HepG2 (cell line): ENCODE results near the gene ZFAND6. TPM values are rescaled to one million over a fixed set of nuclear protein-coding genes. Genes with fewer than 3 reads are reported as not detected.

ENCODE experiments used
- CENPX ChIP-seq: sonication (generic); formaldehyde crosslinking; IDR thresholded peaks from 2 replicates; pipeline ENCODE4 v1.9.0; 2021; ENCODE audit warnings: mild to moderate bottlenecking, missing genetic modification reagents, moderate library complexity
- FOXK1 ChIP-seq: sonication (generic); formaldehyde crosslinking; IDR thresholded peaks from 2 replicates; pipeline ENCODE4 v1.4.0; 2020; ENCODE audit warnings: low read depth, missing genetic modification reagents, borderline replicate concordance
- GABPA ChIP-seq, 2 experiments: IDR thresholded peaks; 2 replicates each; pipeline ENCODE4 v1.6.1; 2011 to 2016; ENCODE audit warnings: low read depth in 2 of 2, low read length in 1 of 2, missing biosample characterization in 1 of 2, missing genetic modification characterization in 1 of 2
- GPN1 ChIP-seq: sonication (generic); formaldehyde crosslinking; IDR thresholded peaks from 2 replicates; pipeline ENCODE4 v1.5.1; 2020; ENCODE audit warnings: missing genetic modification reagents, borderline replicate concordance
- GZF1 ChIP-seq: sonication (generic); formaldehyde crosslinking; IDR thresholded peaks from 2 replicates; pipeline ENCODE4 v1.5.1; 2020; ENCODE audit warnings: mild to moderate bottlenecking, missing genetic modification reagents
- HNRNPUL1 ChIP-seq: fragments of 200-400 bp; formaldehyde crosslinking; IDR thresholded peaks from 2 replicates; pipeline ENCODE4 v1.6.1; 2017; ENCODE audit warnings: low read depth, mild to moderate bottlenecking, low read length, moderate library complexity
- KDM5A ChIP-seq: fragments of 200-600 bp; sonication (generic); IDR thresholded peaks from 2 replicates; pipeline ENCODE4 v1.7.0; 2018; ENCODE audit warnings: antibody characterized with exemption, mild to moderate bottlenecking, low read length, borderline replicate concordance
- LRRFIP1 ChIP-seq: sonication (generic); formaldehyde crosslinking; conservative IDR thresholded peaks from 2 replicates; pipeline ENCODE4 v1.4.0; 2020; ENCODE audit warnings: missing genetic modification reagents
- MBNL3 ChIP-seq: fragments of 250-450 bp; sonication (Bioruptor Pico); conservative IDR thresholded peaks from 2 replicates; pipeline ENCODE4 v1.8.0; 2022; ENCODE audit warnings: mild to moderate bottlenecking, inconsistent platforms
- NFIB ChIP-seq: sonication (generic); formaldehyde crosslinking; IDR thresholded peaks from 2 replicates; pipeline ENCODE4 v1.9.0; 2021; ENCODE audit warnings: missing genetic modification reagents, mild to moderate bottlenecking, borderline replicate concordance
- NR2F1 ChIP-seq, 2 experiments: fragments of 450-650 bp in 1 of 2; formaldehyde crosslinking in 1 of 2; IDR thresholded peaks; 2 replicates each; pipeline versions ENCODE4 v1.5.0 to v1.6.1; 2016 to 2020; ENCODE audit warnings: mild to moderate bottlenecking in 1 of 2, missing compliant biosample characterization in 1 of 2, missing genetic modification reagents in 1 of 2, moderate library complexity in 1 of 2
- NRL ChIP-seq: sonication (generic); formaldehyde crosslinking; IDR thresholded peaks from 2 replicates; pipeline ENCODE4 v1.5.0; 2020; ENCODE audit warnings: missing genetic modification reagents, mild to moderate bottlenecking, moderate library complexity, borderline replicate concordance
- PATZ1 ChIP-seq: sonication (generic); formaldehyde crosslinking; IDR thresholded peaks from 2 replicates; pipeline ENCODE4 v1.4.0; 2020; ENCODE audit warnings: missing genetic modification reagents
- POGZ ChIP-seq: sonication (generic); formaldehyde crosslinking; IDR thresholded peaks from 2 replicates; pipeline ENCODE4 v1.4.0; 2020; ENCODE audit warnings: mild to moderate bottlenecking, missing genetic modification reagents
- RFXANK ChIP-seq: IDR thresholded peaks from 2 replicates; pipeline ENCODE4 v1.6.1; 2016
- SIN3A ChIP-seq: IDR thresholded peaks from 2 replicates; pipeline ENCODE4 v1.6.1; 2011; ENCODE audit warnings: low read depth, mild to moderate bottlenecking, control low read depth, low read length, borderline replicate concordance
- TERF1 ChIP-seq: sonication (generic); formaldehyde crosslinking; IDR thresholded peaks from 2 replicates; pipeline ENCODE4 v1.8.0; 2022; ENCODE audit warnings: mild to moderate bottlenecking, missing genetic modification reagents, moderate library complexity
- TGIF2 ChIP-seq: IDR thresholded peaks from 2 replicates; pipeline ENCODE4 v1.6.1; 2016; ENCODE audit warnings: control low read depth, missing compliant biosample characterization
- ZNF33B ChIP-seq: sonication (generic); formaldehyde crosslinking; IDR thresholded peaks from 2 replicates; pipeline ENCODE4 v1.5.1; 2020; ENCODE audit warnings: mild to moderate bottlenecking, missing genetic modification reagents
- ZNF513 ChIP-seq: sonication (generic); formaldehyde crosslinking; conservative IDR thresholded peaks from 2 replicates; pipeline ENCODE4 v1.5.0; 2020; ENCODE audit warnings: missing genetic modification reagents
- ZNF780A ChIP-seq: sonication (generic); formaldehyde crosslinking; IDR thresholded peaks from 2 replicates; pipeline ENCODE4 v1.8.0; 2022; ENCODE audit warnings: mild to moderate bottlenecking, missing genetic modification reagents, moderate library complexity
- ZNF83 ChIP-seq: sonication (generic); formaldehyde crosslinking; IDR thresholded peaks from 2 replicates; pipeline ENCODE4 v1.4.0; 2020; ENCODE audit warnings: missing genetic modification reagents, mild to moderate bottlenecking, borderline replicate concordance
- ZNF878 ChIP-seq: sonication (generic); formaldehyde crosslinking; IDR thresholded peaks from 2 replicates; pipeline ENCODE4 v1.8.1; 2023; ENCODE audit warnings: mild to moderate bottlenecking, missing genetic modification reagents, moderate library complexity
- polyA plus RNA-seq, 8 experiments: library from polyadenylated mRNA; depleted of rRNA in 3 of 8; stranded (reverse) in 7 of 8; unstranded in 1 of 8; fragments of >200 nt; fragmentation: Illumina TruSeq in 4 of 8; extraction: Trizol in 4 of 8; gene quantifications; 2 replicates each; pipeline versions ENCODE4 v1.2.1 to v1.2.3, GENCODE V29; 2011 to 2016; ENCODE audit warnings: low read depth in 4 of 8, missing spikeins in 1 of 8, mixed read lengths in 1 of 8; ENCODE audit not compliant: insufficient read depth in 1 of 8
- total RNA-seq, 5 experiments: library from RNA; depleted of rRNA; stranded (reverse); fragments of >200 nt; fragmentation: Illumina TruSeq; extraction: Trizol; gene quantifications; 2 replicates each; pipeline ENCODE4 v1.2.3, GENCODE V29; 2016; ENCODE audit warnings: low read depth in 1 of 5

The ZFAND6 gene
- total and polyA plus RNA-seq, 2 of the 13 experiments (the other 11 are each of a cell fraction or from before 2014, with no cell fraction given), result 84.2 to 115 TPM

GRCh38 chr15:80160570-80161156 lies 101.2 kb downstream of the ZFAND6 start (continued):
- TF ChIP-seq LRRFIP1 (no peak), FOXK1 (CRISPR knock-in tag) (no peak), ZNF780A (CRISPR knock-in tag) (no peak), MBNL3 (CRISPR knock-in tag) (no peak), GZF1 (CRISPR knock-in tag) (no peak), TGIF2 (CRISPR knock-in tag) (peak; percentile 88), KDM5A (no peak), ZNF878 (peak; percentile 86), NRL (CRISPR knock-in tag) (peak; percentile 74; the same call in 1 of the 2 replicates), HNRNPUL1 (no peak), TERF1 (CRISPR knock-in tag) (no peak), GPN1 (CRISPR knock-in tag) (no peak), POGZ (CRISPR knock-in tag) (peak; percentile 56), ZNF33B (CRISPR knock-in tag) (no peak), ZNF513 (CRISPR knock-in tag) (no peak), PATZ1 (CRISPR knock-in tag) (0 out of 2 replicates have a peak, but pooled peaks have one; percentile 28), GABPA (IDR thresholded peaks at IDR 0.05; ENCODE audit: low read depth, low read length) (no peak), GABPA (CRISPR knock-in tag; IDR thresholded peaks at IDR 0.05; ENCODE audit: low read depth) (peak; percentile 71), SIN3A (peak; percentile 84; the same call in 1 of the 2 replicates), CENPX (CRISPR knock-in tag) (no peak), RFXANK (CRISPR knock-in tag) (no peak), NFIB (no peak), NR2F1 (CRISPR knock-in tag; IDR thresholded peaks at IDR 0.05) (0 out of 4 replicates have a peak, but pooled peaks of 1 of the 2 experiments have one; percentile 14), ZNF83 (CRISPR knock-in tag) (no peak)
